Common myeloid progenitor, CD34-positive (primary cell): ENCODE results near the gene P2RY14.

ENCODE experiments used
- CTCF ChIA-PET: fragments of 350-600 bp; sonication (Branson Sonifier 250); formaldehyde crosslinking; loops from one replicate; lab custom pipeline; 2021; ENCODE audit warnings: antibody characterized with exemption; lab: Charles Lee
- POLR2A ChIA-PET: fragments of 350-600 bp; sonication (Branson Sonifier 250); formaldehyde crosslinking; loops from one replicate; lab custom pipeline; 2021; ENCODE audit warnings: antibody characterized with exemption; lab: Charles Lee
- DNase-seq, 3 donors: peaks; one replicate each; pipeline versions ENCODE4 v3.0.0 to v3.0.0-alpha.2; 2013
- H3K27ac ChIP-seq, 2 experiments: 1 replicate in 1 of 2; 2 replicates in 1 of 2; pipeline ENCODE4 v1.7.0; 2013; ENCODE audit warnings: inconsistent platforms in 2 of 2, low read length in 2 of 2, mild to moderate bottlenecking in 2 of 2, low read depth in 1 of 2, moderate library complexity in 1 of 2; ENCODE audit not compliant: severe bottlenecking in 2 of 2, insufficient read depth in 1 of 2, poor library complexity in 1 of 2
- H3K27me3 ChIP-seq, 5 experiments: replicated peaks in 2 of 5; 1 replicate in 3 of 5; 2 replicates in 2 of 5; pipeline versions ENCODE4 v1.6.1 to v1.7.0; 2013; ENCODE audit warnings: low read length in 4 of 5, mild to moderate bottlenecking in 2 of 5, moderate library complexity in 2 of 5, inconsistent platforms in 1 of 5; ENCODE audit not compliant: insufficient read depth in 5 of 5, control insufficient read depth in 4 of 5
- H3K36me3 ChIP-seq, 4 experiments: 1 replicate in 2 of 4; 2 replicates in 2 of 4; pipeline versions ENCODE4 v1.6.1 to v1.7.0; 2013; ENCODE audit warnings: low read length in 3 of 4, control low read depth in 1 of 4, mild to moderate bottlenecking in 1 of 4; ENCODE audit not compliant: control insufficient read depth in 4 of 4, insufficient read depth in 4 of 4
- H3K4me1 ChIP-seq, 4 experiments: 1 replicate in 3 of 4; 2 replicates in 1 of 4; pipeline versions ENCODE4 v1.6.1 to v1.7.1; 2013; ENCODE audit warnings: low read length in 3 of 4, mild to moderate bottlenecking in 3 of 4, control low read depth in 1 of 4, inconsistent platforms in 1 of 4, moderate library complexity in 1 of 4; ENCODE audit not compliant: control insufficient read depth in 4 of 4, insufficient read depth in 4 of 4; ENCODE audit errors: control extremely low read depth in 1 of 4
- H3K4me3 ChIP-seq, 7 experiments: 1 replicate in 4 of 7; 2 replicates in 3 of 7; pipeline versions ENCODE4 v1.5.1 to v1.7.0; 2013; ENCODE audit warnings: mild to moderate bottlenecking in 7 of 7, low read length in 6 of 7, moderate library complexity in 6 of 7, inconsistent platforms in 2 of 7, low read depth in 2 of 7, control low read depth in 1 of 7; ENCODE audit not compliant: insufficient read depth in 4 of 7, control insufficient read depth in 1 of 7; ENCODE audit errors: extremely low read depth in 1 of 7
- H3K9me3 ChIP-seq, 5 experiments: 1 replicate in 4 of 5; 2 replicates in 1 of 5; pipeline versions ENCODE4 v1.6.1 to v1.7.1; 2013; ENCODE audit warnings: low read length in 4 of 5, mild to moderate bottlenecking in 2 of 5, inconsistent platforms in 1 of 5, low read depth in 1 of 5, moderate library complexity in 1 of 5; ENCODE audit not compliant: control insufficient read depth in 4 of 5, insufficient read depth in 2 of 5; ENCODE audit errors: control extremely low read depth in 1 of 5
- WGBS: methylation state at CpG from one replicate; pipeline ENCODE4 v1.1.5; 2013; ENCODE audit not compliant: insufficient coverage; 5-methylcytosine and 5-hydroxymethylcytosine counted together

Gene P2RY14

GRCh38 chr3:151192545-151192944 is 85.8 kb downstream of the P2RY14 start:
- H3K9me3 ChIP-seq = peaks cover 0 to 1% (median 0%) of the 10 kb centered on the region in 5 experiments
- H3K36me3 ChIP-seq = peaks cover 5 to 68% (median 20%) of the 10 kb centered on the region in 4 experiments
- no peak overlapping the region for H3K4me3 ChIP-seq
- no peaks in the 10 kb centered on the region for H3K4me1 ChIP-seq
- no peak overlapping the region for H3K27ac ChIP-seq
- no peak for DNase-seq
- H3K27me3 ChIP-seq = no peaks in the 10 kb centered on the region
- CTCF ChIA-PET = interaction anchor here (1.0 to 1.4 kb wide), 4 partner anchors 14 to 121 kb away, joined by 3 to 5 read pairs (median 4); no protein-coding TSS in a partner anchor
- POLR2A ChIA-PET = interaction anchor here (0.7 kb wide), 1 partner anchor 9 kb away, joined by 3 read pairs; no protein-coding TSS in a partner anchor
- 98% methylated on average over 4 of the region's 6 CpGs for WGBS

- POLR2A ChIA-PET = no interaction called here
Measured at GRCh38 chr3:151191095-151191494, 87.2 kb downstream of the P2RY14 start.

GRCh38 chr3:151183265-151183671 is 95.1 kb downstream of the P2RY14 start:
- Histone ChIP-seq H3K9me3 (no peaks in the 10 kb centered on the region), H3K27me3 (no peaks in the 10 kb centered on the region), H3K27ac (no peak overlapping the region), H3K36me3 (peaks cover 0 to 30% (median 16%) of the 10 kb centered on the region in 4 experiments), H3K4me1 (peaks cover 0 to 5% (median 0%) of the 10 kb centered on the region in 4 experiments), H3K4me3 (no peak overlapping the region)
- DNase-seq = no peak
- ChIA-PET CTCF (interaction anchor here (1.1 to 1.2 kb wide), 2 partner anchors 44 to 95 kb away, joined by 3 read pairs; partner anchors contain the start of gene P2RY14), POLR2A (no interaction called here)
- WGBS = 88% methylated on average over 1 of the region's 5 CpGs

More at GRCh38 chr3:151191095-151191494, 87.2 kb downstream of the P2RY14 start:
- Histone ChIP-seq H3K27ac (no peak overlapping the region), H3K27me3 (no peaks in the 10 kb centered on the region), H3K4me3 (no peak overlapping the region), H3K4me1 (no peaks in the 10 kb centered on the region), H3K36me3 (peaks cover 5 to 64% (median 21%) of the 10 kb centered on the region in 4 experiments), H3K9me3 (peaks cover 0 to 1% (median 0%) of the 10 kb centered on the region in 5 experiments)
- no CpG with 5 or more reads among the region's 1 CpG for WGBS
- CTCF ChIA-PET = interaction anchor here (0.8 kb wide), 1 partner anchor 13 kb away, joined by 3 read pairs; no protein-coding TSS in a partner anchor
- DNase-seq = no peak

GRCh38 chr3:151182349-151183079 is 95.8 kb downstream of the P2RY14 start:
- Histone ChIP-seq H3K4me3 (no peak overlapping the region), H3K36me3 (peaks cover 0 to 34% (median 16%) of the 10 kb centered on the region in 4 experiments), H3K27ac (no peak overlapping the region), H3K27me3 (no peaks in the 10 kb centered on the region), H3K9me3 (no peaks in the 10 kb centered on the region), H3K4me1 (peaks cover 0 to 5% (median 0%) of the 10 kb centered on the region in 4 experiments)
- DNase-seq = no peak
- 95% methylated on average over 3 of the region's 5 CpGs for WGBS
- ChIA-PET POLR2A (no interaction called here), CTCF (interaction anchor here (1.2 kb wide), 1 partner anchor 45 kb away, joined by 3 read pairs; no protein-coding TSS in a partner anchor)

GRCh38 chr3:151178208-151178845 is 100.0 kb downstream of the P2RY14 start:
- ChIA-PET CTCF (interaction anchor here (0.6 to 2.1 kb wide), 9 partner anchors 8 to 140 kb away, joined by 3 to 7 read pairs (median 5); partner anchors contain the start of gene GPR171), POLR2A (interaction anchor here (1.3 kb wide), 1 partner anchor 11 kb away, joined by 4 read pairs; no protein-coding TSS in a partner anchor)
- Histone ChIP-seq H3K4me3 (no peak overlapping the region), H3K9me3 (no peaks in the 10 kb centered on the region), H3K36me3 (peaks cover 0 to 27% (median 6%) of the 10 kb centered on the region in 4 experiments), H3K4me1 (peaks cover 0 to 15% (median 6%) of the 10 kb centered on the region in 4 experiments), H3K27ac (no peak overlapping the region), H3K27me3 (no peaks in the 10 kb centered on the region)
- DNase-seq = no peak
- 100% methylated on average over 2 of the region's 2 CpGs for WGBS

- peaks cover 0 to 16% (median 4%) of the 10 kb centered on the region in 4 experiments for H3K36me3 ChIP-seq
- H3K27ac ChIP-seq = peak overlapping the region in 1 of 2 experiments; percentile 15
- no peak overlapping the region for H3K4me3 ChIP-seq
- CTCF ChIA-PET = interaction anchor here (1.0 kb wide), 1 partner anchor 9 kb away, joined by 3 read pairs; no protein-coding TSS in a partner anchor
- no peaks in the 10 kb centered on the region for H3K9me3 ChIP-seq
- DNase-seq = no peak
- POLR2A ChIA-PET = no interaction called here
- H3K4me1 ChIP-seq = peaks cover 19 to 38% (median 26%) of the 10 kb centered on the region in 4 experiments
- 100% methylated on average over 1 of the region's 2 CpGs for WGBS
- no peaks in the 10 kb centered on the region for H3K27me3 ChIP-seq
Measured at GRCh38 chr3:151175952-151176351, 102.4 kb downstream of the P2RY14 start.
